Measurements from ENCODE around the gene ALMS1. TPM values are rescaled to one million over a fixed set of nuclear protein-coding genes. Genes with fewer than 3 reads are reported as not detected.

The ALMS1 gene
- total and polyA plus RNA-seq, 2 of the 8 experiments (the other 6 are each of a cell fraction or from before 2014, with no cell fraction given), result 21.8 to 45.6 TPM

- H3K9me3 ChIP-seq (ENCODE audit: insufficient read depth in 2 of 2, low read depth in 1 of 2, low read length in 1 of 2), result no peaks in the 10 kb centered on the region
- H3K36me3 ChIP-seq (ENCODE audit: control insufficient read depth in 2 of 4, insufficient read depth in 4 of 4, low read length in 3 of 4), result peaks cover 0 to 7% (median 2%) of the 10 kb centered on the region in 4 experiments; a peak in 3 of 8 replicates
- no peaks in the 10 kb centered on the region for H3K27me3 ChIP-seq (replicated peaks in 1 of 4; ENCODE audit: control insufficient read depth in 3 of 4, extremely low read depth in 1 of 4, insufficient read depth in 3 of 4, low read length in 3 of 4)
- no peak overlapping the region for H3K23ac ChIP-seq (ENCODE audit: insufficient read length)
- H2AK5ac ChIP-seq (ENCODE audit: low read depth, low read length), result no peak overlapping the region
- H3K27ac ChIP-seq (ENCODE audit: low read depth, low read length), result no peak overlapping the region
- H3K14ac ChIP-seq (ENCODE audit: insufficient read length), result no peak overlapping the region
- no peak overlapping the region for H3K4ac ChIP-seq (replicated peaks; ENCODE audit: insufficient read length, low read depth, low read length)
- no peak overlapping the region for H3K18ac ChIP-seq (ENCODE audit: extremely low read depth, low read length)
- WGBS, 2 experiments (ENCODE audit: extremely low coverage in 1 of 2, insufficient coverage in 1 of 2, insufficient read length in 1 of 2, insufficient replicate concordance in 2 of 2, low coverage in 1 of 2, low lambda C conversion rate in 2 of 2, missing lambda C conversion rate in 1 of 2), result 92% methylated on average over 2 of the region's 2 CpGs; no CpG with 5 or more reads in 1 of the 2 experiments
- no peak overlapping the region for H2AFZ ChIP-seq (ENCODE audit: low read length)
- DNase-seq (ENCODE audit: low read depth in 1 of 2, low spot score in 2 of 2), result no peak
- H3K4me1 ChIP-seq (replicated peaks in 1 of 4; ENCODE audit: control insufficient read depth in 3 of 4, insufficient read depth in 4 of 4, low read length in 3 of 4), result no peaks in the 10 kb centered on the region
- CTCF ChIA-PET (ENCODE audit: partially characterized antibody), result interaction anchor here (0.5 kb wide), 1 partner anchor 51 kb away, joined by 3 read pairs; no protein-coding TSS in a partner anchor
- no peak overlapping the region for H3K9ac ChIP-seq (replicated peaks in 1 of 4; ENCODE audit: extremely low read depth in 1 of 4, low read depth in 3 of 4, low read length in 3 of 4)
- no peak overlapping the region for H2BK15ac ChIP-seq (ENCODE audit: low read length)
- no peak overlapping the region for H2BK12ac ChIP-seq (ENCODE audit: low read depth, low read length)
- H4K8ac ChIP-seq (ENCODE audit: extremely low read depth, insufficient read depth, low read length), result no peak overlapping the region
- no peak overlapping the region for H3K56ac ChIP-seq (replicated peaks; ENCODE audit: insufficient read length, low read depth, low read length)
- no peak overlapping the region for H2BK120ac ChIP-seq (replicated peaks; ENCODE audit: low read depth, low read length)
- FAIRE-seq, result no peak
- no peaks in the 10 kb centered on the region for H3K79me2 ChIP-seq (ENCODE audit: control insufficient read depth in 1 of 2, insufficient read depth in 2 of 2, low read length in 2 of 2)
- H3K79me1 ChIP-seq (ENCODE audit: low read depth, low read length), result no peaks in the 10 kb centered on the region
- POLR2A ChIA-PET (ENCODE audit: partially characterized antibody), result no interaction called here
- no peak overlapping the region for H4K5ac ChIP-seq (ENCODE audit: insufficient read length, low read depth, low read length)
- H2BK20ac ChIP-seq (ENCODE audit: low read length), result no peak overlapping the region
- no peaks in the 10 kb centered on the region for H4K20me1 ChIP-seq (replicated peaks in 1 of 2; ENCODE audit: control insufficient read depth in 1 of 2, insufficient read depth in 2 of 2, low read length in 2 of 2)
- H3K4me2 ChIP-seq (ENCODE audit: insufficient read depth in 1 of 2, low read depth in 2 of 2, low read length in 2 of 2), result no peak overlapping the region
- H4K91ac ChIP-seq (replicated peaks; ENCODE audit: insufficient read length, low read length), result no peak overlapping the region
- no peak overlapping the region for H2BK5ac ChIP-seq (ENCODE audit: low read depth, low read length)
- H3K23me2 ChIP-seq (ENCODE audit: low read depth, low read length), result no peaks in the 10 kb centered on the region
- H3K4me3 ChIP-seq (ENCODE audit: extremely low read depth in 1 of 4, insufficient read depth in 2 of 4, low read depth in 3 of 4, low read length in 4 of 4), result no peak overlapping the region
- TF ChIP-seq RNF2 (IDR thresholded peaks at IDR 0.05; ENCODE audit: borderline replicate concordance, low read depth, low read length, missing control alignments, poor library complexity, severe bottlenecking), result no peak
- TF ChIP-seq KDM1A (IDR thresholded peaks at IDR 0.05; ENCODE audit: borderline replicate concordance, low read length), result no peak
- TF ChIP-seq SUZ12 (IDR thresholded peaks at IDR 0.05; ENCODE audit: low read length), result no peak
- no peak for TF ChIP-seq NANOG (IDR thresholded peaks at IDR 0.05; ENCODE audit: insufficient read depth, low read depth, low read length, poor library complexity, severe bottlenecking)
- no peak for TF ChIP-seq NRF1 (IDR thresholded peaks at IDR 0.05; ENCODE audit: low read depth, low read length)
- TF ChIP-seq KDM5A (IDR thresholded peaks at IDR 0.05; ENCODE audit: low read length), result no peak
- no peak for TF ChIP-seq RFX5 (IDR thresholded peaks at IDR 0.05; ENCODE audit: borderline replicate concordance, low read depth, low read length)
- TF ChIP-seq GABPA (IDR thresholded peaks at IDR 0.05; ENCODE audit: borderline replicate concordance, insufficient read depth, low read length), result no peak
- TF ChIP-seq ATF2 (IDR thresholded peaks at IDR 0.05; ENCODE audit: low read length), result no peak
- no peak for TF ChIP-seq BACH1 (IDR thresholded peaks at IDR 0.05; ENCODE audit: low read length)
- no peak for TF ChIP-seq EP300 (IDR thresholded peaks at IDR 0.05; ENCODE audit: borderline replicate concordance in 1 of 2, low read depth in 2 of 2, low read length in 2 of 2)
- no peak for TF ChIP-seq CBX8 (IDR thresholded peaks at IDR 0.05; ENCODE audit: borderline replicate concordance, low read depth, low read length)
Measured at GRCh38 chr2:73575261-73575660, 189.6 kb downstream of the ALMS1 start.
